Measurements from ENCODE around the gene GALNT2.

GALNT2 gene

GRCh38 chr1:230066466-230067404, at the start of gene GALNT2:
Gene GALNT2 (plus strand): TSS chr1:230067238. CDS start chr1:230067281, 43 bp downstream.
- peak; percentile 64 to 67 for DNase-seq (ENCODE audit: low read depth in 2 of 2)

DNA sequence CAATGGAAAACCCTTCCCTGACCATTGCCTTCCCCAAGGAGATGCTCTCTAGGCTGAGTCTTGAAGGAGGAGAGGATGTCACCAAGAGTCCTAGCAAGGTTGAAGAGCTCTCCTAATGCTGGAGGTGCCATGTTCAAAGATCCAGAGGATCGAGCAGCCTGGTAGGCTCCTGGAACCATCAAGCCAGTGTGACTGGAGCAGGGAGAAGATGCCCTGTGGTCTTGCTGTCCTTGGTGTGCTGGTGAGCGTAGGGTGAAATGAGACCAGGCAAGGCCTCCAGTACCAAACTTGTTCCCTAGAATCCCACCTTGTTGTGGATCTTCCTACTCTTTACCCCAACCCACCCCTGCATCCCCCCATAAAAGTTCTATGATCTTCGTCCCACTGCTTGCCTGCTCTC, 46.6 kb upstream of the GALNT2 start:
- DNase-seq (ENCODE audit: low read depth in 2 of 2): no peak

GRCh38 chr1:230022666-230023380, 44.2 kb upstream of the GALNT2 start:
- no peak for DNase-seq (ENCODE audit: low read depth in 2 of 2)

- DNase-seq (ENCODE audit: low read depth in 2 of 2): no peak
These were observed 41.4 kb upstream of the GALNT2 start for GRCh38 chr1:230025686-230026085.

GRCh38 chr1:230026139-230026538, 40.9 kb upstream of the GALNT2 start:
- no peak for DNase-seq (ENCODE audit: low read depth in 2 of 2)

- DNase-seq (ENCODE audit: low read depth in 2 of 2): no peak
These were observed 40.5 kb upstream of the GALNT2 start for GRCh38 chr1:230026572-230026971.

DNA sequence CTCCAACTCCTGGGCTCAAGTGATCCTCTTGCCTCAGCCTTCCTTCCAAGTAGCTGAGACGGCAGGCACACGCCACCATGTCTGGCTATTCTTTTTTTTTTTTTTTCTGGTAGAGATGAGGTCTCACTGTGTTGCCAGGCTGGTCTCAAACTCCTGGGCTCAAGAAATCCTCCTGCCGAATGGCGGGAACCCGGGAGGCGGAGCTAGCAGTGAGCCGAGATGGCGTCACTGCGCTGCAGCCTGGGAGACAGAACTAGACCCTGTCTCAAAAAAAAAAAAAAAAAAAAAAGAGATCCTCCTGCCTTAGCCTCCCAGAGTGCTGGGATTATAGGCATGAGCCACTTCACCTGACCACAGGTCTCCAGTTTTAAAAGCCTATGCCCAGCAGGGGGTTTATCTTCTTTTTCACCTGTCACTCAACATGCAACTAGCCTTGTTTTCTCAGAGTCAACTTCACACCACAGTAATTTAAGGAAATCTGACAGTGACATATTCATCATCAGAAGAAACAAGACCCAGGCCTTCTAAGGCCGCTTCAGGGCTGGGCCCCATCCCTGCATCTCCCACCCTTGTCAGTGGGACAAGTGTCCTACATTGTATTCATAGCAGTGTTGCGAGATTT, 38.3 kb upstream of the GALNT2 start:
- DNase-seq (ENCODE audit: low read depth in 2 of 2): no peak

- DNase-seq (ENCODE audit: low read depth in 2 of 2): no peak
These were observed 37.6 kb upstream of the GALNT2 start for GRCh38 chr1:230029244-230029941.

DNA sequence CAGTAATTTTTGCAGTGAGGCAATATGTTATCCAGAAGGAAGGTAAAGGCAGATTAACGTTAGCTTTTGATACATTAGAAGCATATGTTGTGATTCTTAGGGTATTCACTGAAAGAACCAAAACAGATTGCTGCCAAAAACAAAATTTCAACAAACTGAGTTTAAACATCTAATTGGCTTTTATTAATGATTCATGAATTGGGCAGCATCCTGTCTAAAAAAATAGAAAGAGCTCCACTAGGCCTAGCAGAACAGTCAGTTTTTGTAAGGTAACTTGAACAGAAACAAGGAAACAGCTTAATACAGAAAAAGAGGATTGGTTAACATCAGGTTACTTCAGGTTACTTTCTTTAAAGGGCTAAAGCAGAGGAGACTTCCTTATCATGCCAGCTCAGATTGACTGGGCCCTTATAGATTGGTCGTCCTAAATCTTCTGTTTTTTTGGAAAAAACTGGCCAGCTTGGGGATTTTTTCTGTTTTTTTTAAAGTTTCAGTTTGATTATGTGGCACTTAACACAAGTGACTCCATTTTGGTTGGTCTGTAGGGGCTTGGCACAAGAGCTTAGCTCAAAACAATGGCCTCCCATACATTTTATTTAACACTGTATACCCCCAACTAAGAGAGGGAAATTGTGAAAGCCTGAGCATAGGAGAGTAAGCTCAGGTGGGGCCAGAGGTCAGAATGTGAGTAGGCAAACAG, 36.8 kb upstream of the GALNT2 start:
- no peak for DNase-seq (ENCODE audit: low read depth in 2 of 2)

GRCh38 chr1:230031131-230031530, 35.9 kb upstream of the GALNT2 start:
- DNase-seq (ENCODE audit: low read depth in 2 of 2): no peak

- no peak for DNase-seq (ENCODE audit: low read depth in 2 of 2)
These were observed 34.3 kb upstream of the GALNT2 start for GRCh38 chr1:230032516-230033281.

GRCh38 chr1:230037261-230037660, 29.8 kb upstream of the GALNT2 start:
- no peak for DNase-seq (ENCODE audit: low read depth in 2 of 2)

- no peak for DNase-seq (ENCODE audit: low read depth in 2 of 2)
These were observed 26.6 kb upstream of the GALNT2 start for GRCh38 chr1:230040440-230040839.

DNA sequence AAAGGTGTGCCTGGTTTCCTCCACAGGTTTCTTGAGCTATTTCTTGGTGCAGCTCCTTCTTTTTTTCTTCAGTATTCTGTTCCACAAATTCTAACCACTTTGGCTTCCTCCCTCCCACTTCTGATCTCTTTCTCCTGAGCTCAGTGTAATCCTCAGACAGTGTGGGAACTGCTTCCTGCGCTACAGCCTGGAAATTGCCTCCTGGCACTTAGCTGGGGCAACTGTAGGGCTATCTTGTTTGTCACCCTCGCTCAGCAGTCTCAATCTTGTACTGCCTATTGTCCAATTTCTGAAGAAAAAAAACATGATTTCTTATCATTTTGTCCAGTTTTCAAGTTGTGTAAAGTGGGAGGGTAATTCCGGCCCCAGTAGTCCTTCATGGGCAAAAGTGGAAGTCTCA, 24.0 kb upstream of the GALNT2 start:
- DNase-seq (ENCODE audit: low read depth in 2 of 2): no peak

- DNase-seq (ENCODE audit: low read depth in 2 of 2): no peak
These were observed 22.3 kb upstream of the GALNT2 start for GRCh38 chr1:230044729-230045128.

- DNase-seq (ENCODE audit: low read depth in 2 of 2): no peak
These were observed 19.7 kb upstream of the GALNT2 start for GRCh38 chr1:230047114-230047865.

DNA sequence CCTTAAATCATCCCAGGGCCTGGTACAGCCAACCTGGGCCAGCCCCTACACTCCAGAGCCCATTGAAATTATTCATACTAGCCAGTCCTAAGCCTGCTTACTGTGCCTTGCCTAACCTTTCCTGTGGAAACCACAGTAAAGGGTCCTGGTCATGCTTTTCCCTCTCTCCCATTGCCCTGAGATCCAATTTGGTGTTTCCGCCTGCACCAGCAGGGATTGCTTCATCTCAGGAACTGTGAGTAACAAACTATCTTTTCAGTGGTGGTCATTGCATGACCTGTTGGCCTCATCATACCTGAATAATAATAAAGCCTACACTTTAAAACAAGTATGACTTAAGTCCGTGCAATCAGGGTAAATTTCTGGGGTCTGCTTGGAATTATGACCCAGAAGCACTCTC, 18.7 kb upstream of the GALNT2 start:
- DNase-seq (ENCODE audit: low read depth in 2 of 2): no peak

GRCh38 chr1:230048922-230049321, 18.1 kb upstream of the GALNT2 start:
- no peak for DNase-seq (ENCODE audit: low read depth in 2 of 2)

DNA sequence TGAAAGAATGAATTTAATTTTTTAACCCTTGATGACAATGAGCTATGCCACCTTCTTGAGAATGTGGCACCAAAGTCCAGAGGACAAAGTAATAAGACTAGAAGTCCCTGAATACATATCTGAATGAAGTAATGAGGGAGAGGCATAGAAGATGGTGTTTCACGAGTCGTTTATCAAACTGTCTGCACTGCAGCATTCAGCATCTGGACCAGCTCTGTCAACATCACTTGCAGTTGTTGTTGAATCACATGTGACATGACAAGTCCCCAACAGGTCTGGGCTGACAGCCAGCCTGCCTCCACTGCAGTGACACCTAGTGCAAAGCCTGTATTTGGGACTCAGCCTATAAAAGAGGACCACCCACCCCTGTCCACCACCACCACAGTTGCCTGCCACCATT, 17.3 kb upstream of the GALNT2 start:
- DNase-seq (ENCODE audit: low read depth in 2 of 2): no peak

All from fibroblast of skin of left quadriceps (primary cell).